ENCODE data around the gene GABARAPL2.

Gene GABARAPL2

GRCh38 chr16:75565640-75566039 is 539 bp upstream of the GABARAPL2 start:
- WGBS (ENCODE audit: insufficient coverage) = 20% methylated on average over 14 of the region's 15 CpGs
- POLR2A ChIA-PET = interaction anchor here (1.8 kb wide), 1 partner anchor 14 kb away, joined by 6 read pairs; no protein-coding TSS in a partner anchor
- Histone ChIP-seq H3K4me3 (ENCODE audit: control insufficient read depth in 1 of 7, extremely low read depth in 1 of 7, insufficient read depth in 4 of 7, low read depth in 2 of 7, low read length in 6 of 7) (peak overlapping the region; percentile 84 to 97 (median 90)), H3K4me1 (ENCODE audit: control extremely low read depth in 1 of 4, control insufficient read depth in 4 of 4, insufficient read depth in 4 of 4, low read length in 3 of 4) (peaks cover 9 to 32% (median 22%) of the 10 kb centered on the region in 4 experiments), H3K27me3 (replicated peaks in 2 of 5; ENCODE audit: control insufficient read depth in 4 of 5, insufficient read depth in 5 of 5, low read length in 4 of 5) (peaks cover 0 to 7% (median 2%) of the 10 kb centered on the region in 5 experiments), H3K36me3 (ENCODE audit: control insufficient read depth in 4 of 4, insufficient read depth in 4 of 4, low read length in 3 of 4) (peaks cover 6 to 32% (median 23%) of the 10 kb centered on the region in 4 experiments), H3K9me3 (ENCODE audit: control extremely low read depth in 1 of 5, control insufficient read depth in 4 of 5, insufficient read depth in 2 of 5, low read depth in 1 of 5, low read length in 4 of 5) (no peaks in the 10 kb centered on the region), H3K27ac (ENCODE audit: insufficient read depth in 1 of 2, low read depth in 1 of 2, low read length in 2 of 2, poor library complexity in 1 of 2, severe bottlenecking in 2 of 2) (peak overlapping the region; percentile 77 to 84)
- CTCF ChIA-PET = interaction anchor here (0.7 to 2.3 kb wide), 8 partner anchors 10 to 94 kb away, joined by 3 to 5 read pairs (median 4); partner anchors contain the start of gene ADAT1
- no peak for DNase-seq

GRCh38 chr16:75566758-75567255 is 628 bp downstream of the GABARAPL2 start:
- Histone ChIP-seq H3K4me3 (ENCODE audit: control insufficient read depth in 1 of 7, extremely low read depth in 1 of 7, insufficient read depth in 4 of 7, low read depth in 2 of 7, low read length in 6 of 7) (peak overlapping the region; percentile 84 to 97 (median 90)), H3K27me3 (replicated peaks in 2 of 5; ENCODE audit: control insufficient read depth in 4 of 5, insufficient read depth in 5 of 5, low read length in 4 of 5) (peaks cover 0 to 7% (median 0%) of the 10 kb centered on the region in 5 experiments), H3K4me1 (ENCODE audit: control extremely low read depth in 1 of 4, control insufficient read depth in 4 of 4, insufficient read depth in 4 of 4, low read length in 3 of 4) (peaks cover 9 to 32% (median 22%) of the 10 kb centered on the region in 4 experiments), H3K27ac (ENCODE audit: insufficient read depth in 1 of 2, low read depth in 1 of 2, low read length in 2 of 2, poor library complexity in 1 of 2, severe bottlenecking in 2 of 2) (peak overlapping the region; percentile 77 to 84), H3K9me3 (ENCODE audit: control extremely low read depth in 1 of 5, control insufficient read depth in 4 of 5, insufficient read depth in 2 of 5, low read depth in 1 of 5, low read length in 4 of 5) (no peaks in the 10 kb centered on the region), H3K36me3 (ENCODE audit: control insufficient read depth in 4 of 4, insufficient read depth in 4 of 4, low read length in 3 of 4) (peaks cover 6 to 38% (median 29%) of the 10 kb centered on the region in 4 experiments)
- WGBS (ENCODE audit: insufficient coverage) = 4% methylated on average over 30 of the region's 32 CpGs
- DNase-seq = peak in 2 of 3 donors; percentile 23 to 44
- ChIA-PET CTCF (interaction anchor here (0.7 to 2.3 kb wide), 4 partner anchors 13 to 56 kb away, joined by 3 to 5 read pairs (median 4); partner anchors contain the start of gene ADAT1), POLR2A (no interaction called here)

GRCh38 chr16:75567911-75568310 is 1.7 kb downstream of the GABARAPL2 start:
- ChIA-PET POLR2A (no interaction called here), CTCF (interaction anchor here (0.7 to 2.3 kb wide), 7 partner anchors 14 to 53 kb away, joined by 3 to 6 read pairs (median 3); no protein-coding TSS in a partner anchor)
- Histone ChIP-seq H3K9me3 (ENCODE audit: control extremely low read depth in 1 of 5, control insufficient read depth in 4 of 5, insufficient read depth in 2 of 5, low read depth in 1 of 5, low read length in 4 of 5) (no peaks in the 10 kb centered on the region), H3K27ac (ENCODE audit: insufficient read depth in 1 of 2, low read depth in 1 of 2, low read length in 2 of 2, poor library complexity in 1 of 2, severe bottlenecking in 2 of 2) (no peak overlapping the region), H3K4me1 (ENCODE audit: control extremely low read depth in 1 of 4, control insufficient read depth in 4 of 4, insufficient read depth in 4 of 4, low read length in 3 of 4) (peaks cover 9 to 32% (median 29%) of the 10 kb centered on the region in 4 experiments), H3K4me3 (ENCODE audit: control insufficient read depth in 1 of 7, extremely low read depth in 1 of 7, insufficient read depth in 4 of 7, low read depth in 2 of 7, low read length in 6 of 7) (no peak overlapping the region), H3K36me3 (ENCODE audit: control insufficient read depth in 4 of 4, insufficient read depth in 4 of 4, low read length in 3 of 4) (peaks cover 6 to 47% (median 37%) of the 10 kb centered on the region in 4 experiments), H3K27me3 (replicated peaks in 2 of 5; ENCODE audit: control insufficient read depth in 4 of 5, insufficient read depth in 5 of 5, low read length in 4 of 5) (peaks cover 0 to 4% (median 0%) of the 10 kb centered on the region in 5 experiments)
- 97% methylated on average over 3 of the region's 4 CpGs for WGBS (ENCODE audit: insufficient coverage)
- no peak for DNase-seq

- ChIA-PET POLR2A (no interaction called here), CTCF (no interaction called here)
- H3K27me3 ChIP-seq (replicated peaks in 2 of 5; ENCODE audit: control insufficient read depth in 4 of 5, insufficient read depth in 5 of 5, low read length in 4 of 5) = no peaks in the 10 kb centered on the region
- WGBS (ENCODE audit: insufficient coverage) = 83% methylated on average over 2 of the region's 5 CpGs
- H3K9me3 ChIP-seq (ENCODE audit: control extremely low read depth in 1 of 5, control insufficient read depth in 4 of 5, insufficient read depth in 2 of 5, low read depth in 1 of 5, low read length in 4 of 5) = no peaks in the 10 kb centered on the region
- no peak overlapping the region for H3K27ac ChIP-seq (ENCODE audit: insufficient read depth in 1 of 2, low read depth in 1 of 2, low read length in 2 of 2, poor library complexity in 1 of 2, severe bottlenecking in 2 of 2)
- peaks cover 4 to 35% (median 27%) of the 10 kb centered on the region in 4 experiments for H3K4me1 ChIP-seq (ENCODE audit: control extremely low read depth in 1 of 4, control insufficient read depth in 4 of 4, insufficient read depth in 4 of 4, low read length in 3 of 4)
- no peak for DNase-seq
- H3K4me3 ChIP-seq (ENCODE audit: control insufficient read depth in 1 of 7, extremely low read depth in 1 of 7, insufficient read depth in 4 of 7, low read depth in 2 of 7, low read length in 6 of 7) = no peak overlapping the region
- H3K36me3 ChIP-seq (ENCODE audit: control insufficient read depth in 4 of 4, insufficient read depth in 4 of 4, low read length in 3 of 4) = peaks cover 13 to 67% (median 46%) of the 10 kb centered on the region in 4 experiments
These were observed 4.4 kb downstream of the GABARAPL2 start for GRCh38 chr16:75570396-75571065.

- peak in 2 of 3 donors; percentile 37 to 44 for DNase-seq
- no peaks in the 10 kb centered on the region for H3K27me3 ChIP-seq (replicated peaks in 2 of 5; ENCODE audit: control insufficient read depth in 4 of 5, insufficient read depth in 5 of 5, low read length in 4 of 5)
- CTCF ChIA-PET = interaction anchor here (0.6 to 1.2 kb wide), 3 partner anchors 23 to 796 kb away, joined by 3 to 5 read pairs (median 4); partner anchors contain the start of gene TMEM170A
- 72% methylated on average over 3 of the region's 3 CpGs for WGBS (ENCODE audit: insufficient coverage)
- H3K4me1 ChIP-seq (ENCODE audit: control extremely low read depth in 1 of 4, control insufficient read depth in 4 of 4, insufficient read depth in 4 of 4, low read length in 3 of 4) = peaks cover 0 to 23% (median 11%) of the 10 kb centered on the region in 4 experiments
- H3K4me3 ChIP-seq (ENCODE audit: control insufficient read depth in 1 of 7, extremely low read depth in 1 of 7, insufficient read depth in 4 of 7, low read depth in 2 of 7, low read length in 6 of 7) = no peak overlapping the region
- H3K36me3 ChIP-seq (ENCODE audit: control insufficient read depth in 4 of 4, insufficient read depth in 4 of 4, low read length in 3 of 4) = peaks cover 15 to 87% (median 59%) of the 10 kb centered on the region in 4 experiments
- no peaks in the 10 kb centered on the region for H3K9me3 ChIP-seq (ENCODE audit: control extremely low read depth in 1 of 5, control insufficient read depth in 4 of 5, insufficient read depth in 2 of 5, low read depth in 1 of 5, low read length in 4 of 5)
- H3K27ac ChIP-seq (ENCODE audit: insufficient read depth in 1 of 2, low read depth in 1 of 2, low read length in 2 of 2, poor library complexity in 1 of 2, severe bottlenecking in 2 of 2) = no peak overlapping the region
- POLR2A ChIA-PET = no interaction called here
These were observed 6.8 kb downstream of the GABARAPL2 start for GRCh38 chr16:75572864-75573542.

- no peaks in the 10 kb centered on the region for H3K9me3 ChIP-seq (ENCODE audit: control extremely low read depth in 1 of 5, control insufficient read depth in 4 of 5, insufficient read depth in 2 of 5, low read depth in 1 of 5, low read length in 4 of 5)
- peaks cover 0 to 27% (median 11%) of the 10 kb centered on the region in 4 experiments for H3K4me1 ChIP-seq (ENCODE audit: control extremely low read depth in 1 of 4, control insufficient read depth in 4 of 4, insufficient read depth in 4 of 4, low read length in 3 of 4)
- no peak for DNase-seq
- H3K4me3 ChIP-seq (ENCODE audit: control insufficient read depth in 1 of 7, extremely low read depth in 1 of 7, insufficient read depth in 4 of 7, low read depth in 2 of 7, low read length in 6 of 7) = peak overlapping the region in 1 of 7 experiments; percentile 19
- H3K27me3 ChIP-seq (replicated peaks in 2 of 5; ENCODE audit: control insufficient read depth in 4 of 5, insufficient read depth in 5 of 5, low read length in 4 of 5) = no peaks in the 10 kb centered on the region
- peaks cover 16 to 87% (median 52%) of the 10 kb centered on the region in 4 experiments for H3K36me3 ChIP-seq (ENCODE audit: control insufficient read depth in 4 of 4, insufficient read depth in 4 of 4, low read length in 3 of 4)
- 92% methylated on average over 5 of the region's 5 CpGs for WGBS (ENCODE audit: insufficient coverage)
- H3K27ac ChIP-seq (ENCODE audit: insufficient read depth in 1 of 2, low read depth in 1 of 2, low read length in 2 of 2, poor library complexity in 1 of 2, severe bottlenecking in 2 of 2) = no peak overlapping the region
- ChIA-PET CTCF (interaction anchor here (1.2 to 1.3 kb wide), 2 partner anchors 68 to 109 kb away, joined by 3 to 5 read pairs; partner anchors contain the start of gene TMEM170A), POLR2A (no interaction called here)
These were observed 7.8 kb downstream of the GABARAPL2 start for GRCh38 chr16:75573955-75574354.

Measured in common myeloid progenitor, CD34-positive (primary cell).